Mucosa of rectum (tissue), 2 donors: ENCODE measurements around the gene ZNF226.
"Not testable (repeated sequence)": the region's sequence is repeated elsewhere in the genome, so short reads cannot be mapped to it uniquely, and the experiment has no call there.

Source experiments
- H3K27ac ChIP-seq, 2 donors: one replicate each; pipeline ENCODE4 v1.7.0; 2013; ENCODE audit warnings: inconsistent platforms in 2 of 2, low read depth in 2 of 2, low read length in 2 of 2
- H3K27me3 ChIP-seq, 2 donors: one replicate each; pipeline ENCODE4 v1.7.0; 2013; ENCODE audit warnings: low read length in 2 of 2; ENCODE audit not compliant: control insufficient read depth in 2 of 2, insufficient read depth in 2 of 2
- H3K36me3 ChIP-seq, 2 donors: one replicate each; pipeline ENCODE4 v1.7.0; 2013; ENCODE audit warnings: low read length in 2 of 2; ENCODE audit not compliant: control insufficient read depth in 2 of 2, insufficient read depth in 2 of 2
- H3K4me1 ChIP-seq, 2 donors: one replicate each; pipeline ENCODE4 v1.7.0; 2013; ENCODE audit warnings: low read length in 2 of 2, mild to moderate bottlenecking in 1 of 2; ENCODE audit not compliant: control insufficient read depth in 2 of 2, insufficient read depth in 2 of 2
- H3K4me3 ChIP-seq, 2 donors: one replicate each; pipeline ENCODE4 v1.7.0; 2013; ENCODE audit warnings: low read length in 2 of 2
- H3K9ac ChIP-seq, 2 donors: one replicate each; pipeline ENCODE4 v1.7.0; 2013; ENCODE audit warnings: low read length in 2 of 2, low read depth in 1 of 2, mild to moderate bottlenecking in 1 of 2
- H3K9me3 ChIP-seq, 2 donors: one replicate each; pipeline ENCODE4 v1.7.0; 2013; ENCODE audit warnings: low read length in 2 of 2; ENCODE audit not compliant: control insufficient read depth in 2 of 2
- donor health status: healthy.
- donor health status: Normal muscosa, but diverticular disease.

Gene ZNF226

DNA sequence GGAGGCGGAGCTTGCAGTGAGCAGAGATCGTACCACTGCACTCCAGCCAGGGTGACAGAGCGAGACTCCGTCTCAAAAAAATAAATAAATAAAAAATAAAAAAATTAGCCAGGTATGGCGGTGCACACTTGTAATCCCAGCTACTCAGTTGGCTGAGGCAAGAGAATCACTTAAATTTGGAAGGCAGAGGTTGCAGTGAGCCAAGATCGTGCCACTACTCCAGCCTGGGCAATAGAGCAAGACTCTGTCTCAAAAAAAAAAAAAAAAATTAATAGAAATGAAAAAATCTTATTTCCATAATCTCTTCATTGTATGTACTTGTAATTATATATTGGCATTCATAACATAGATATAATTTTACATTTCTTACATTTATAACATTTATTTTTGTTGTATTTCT, 5.8 kb downstream of the ZNF226 start:
- not testable (repeated sequence) for H3K27ac ChIP-seq, H3K27me3 ChIP-seq, H3K4me3 ChIP-seq, H3K4me1 ChIP-seq, H3K9ac ChIP-seq
- H3K36me3 ChIP-seq: peaks cover 74 to 75% of the 10 kb centered on the region in 2 donors
- peaks cover 34 to 46% of the 10 kb centered on the region in 2 donors for H3K9me3 ChIP-seq

DNA sequence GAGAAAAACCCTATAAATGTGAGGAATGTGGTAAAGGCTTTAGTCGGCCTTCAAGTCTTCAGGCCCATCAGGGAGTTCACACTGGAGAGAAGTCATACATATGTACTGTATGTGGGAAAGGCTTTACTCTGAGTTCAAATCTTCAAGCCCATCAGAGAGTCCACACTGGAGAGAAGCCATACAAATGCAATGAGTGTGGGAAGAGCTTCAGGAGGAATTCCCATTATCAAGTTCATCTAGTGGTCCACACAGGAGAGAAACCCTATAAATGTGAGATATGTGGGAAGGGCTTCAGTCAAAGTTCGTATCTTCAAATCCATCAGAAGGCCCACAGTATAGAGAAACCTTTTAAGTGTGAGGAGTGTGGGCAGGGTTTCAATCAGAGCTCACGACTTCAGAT, 11.7 kb downstream of the ZNF226 start:
- Histone ChIP-seq H3K9ac (no peak overlapping the region), H3K27ac (no peak overlapping the region), H3K36me3 (peaks cover 50 to 58% of the 10 kb centered on the region in 2 donors), H3K4me3 (no peak overlapping the region), H3K4me1 (no peaks in the 10 kb centered on the region), H3K9me3 (peaks cover 45 to 65% of the 10 kb centered on the region in 2 donors), H3K27me3 (no peaks in the 10 kb centered on the region)

GRCh38 chr19:44180968-44181367, 16.1 kb downstream of the ZNF226 start:
- Histone ChIP-seq H3K4me3 (no peak overlapping the region), H3K27me3 (no peaks in the 10 kb centered on the region), H3K36me3 (peaks cover 6 to 14% of the 10 kb centered on the region in 2 donors), H3K4me1 (no peaks in the 10 kb centered on the region), H3K9ac (no peak overlapping the region), H3K27ac (no peak overlapping the region), H3K9me3 (peaks cover 36 to 40% of the 10 kb centered on the region in 2 donors)

GRCh38 chr19:44182145-44182544, 17.2 kb downstream of the ZNF226 start:
- Histone ChIP-seq H3K4me1 (no peaks in the 10 kb centered on the region), H3K27ac (no peak overlapping the region), H3K4me3 (peak overlapping the region in 1 of 2 donors; percentile 56), H3K36me3 (peaks cover 0 to 2% of the 10 kb centered on the region in 2 donors), H3K9ac (no peak overlapping the region), H3K9me3 (peaks cover 24 to 28% of the 10 kb centered on the region in 2 donors), H3K27me3 (no peaks in the 10 kb centered on the region)

GRCh38 chr19:44190020-44190419, 25.1 kb downstream of the ZNF226 start:
- Histone ChIP-seq H3K4me1 (no peaks in the 10 kb centered on the region), H3K9me3 (peaks cover 7 to 8% of the 10 kb centered on the region in 2 donors), H3K27ac (no peak overlapping the region), H3K4me3 (no peak overlapping the region), H3K36me3 (no peaks in the 10 kb centered on the region), H3K9ac (no peak overlapping the region), H3K27me3 (no peaks in the 10 kb centered on the region)

GRCh38 chr19:44192127-44192526, 27.2 kb downstream of the ZNF226 start:
- H3K9ac ChIP-seq: no peak overlapping the region
- no peaks in the 10 kb centered on the region for H3K36me3 ChIP-seq
- H3K4me1 ChIP-seq: no peaks in the 10 kb centered on the region
- peaks cover 7 to 11% of the 10 kb centered on the region in 2 donors for H3K9me3 ChIP-seq
- H3K4me3 ChIP-seq: no peak overlapping the region
- no peak overlapping the region for H3K27ac ChIP-seq
- no peaks in the 10 kb centered on the region for H3K27me3 ChIP-seq

DNA sequence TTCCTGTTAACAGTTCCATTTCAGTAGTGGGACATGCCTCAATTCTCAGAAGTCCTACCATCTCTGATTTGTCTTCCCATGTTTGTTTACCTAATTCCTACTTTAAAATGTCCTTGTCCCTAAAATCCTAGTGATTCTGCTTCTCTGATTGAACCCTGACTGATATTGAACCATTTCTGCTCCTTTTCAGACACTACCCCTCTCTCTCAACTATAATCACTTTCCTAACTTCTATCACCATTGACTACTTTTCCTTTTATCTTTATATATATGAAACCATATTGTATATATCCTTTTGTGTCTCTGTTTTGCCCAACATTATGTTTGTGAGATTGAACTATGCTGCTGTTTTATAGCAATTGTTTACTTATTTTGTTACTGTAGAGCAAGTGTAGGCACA, 31.9 kb downstream of the ZNF226 start:
- no peak overlapping the region for H3K27ac ChIP-seq
- H3K4me3 ChIP-seq: no peak overlapping the region
- H3K9me3 ChIP-seq: peaks cover 6% of the 10 kb centered on the region in 2 donors
- no peaks in the 10 kb centered on the region for H3K4me1 ChIP-seq
- no peaks in the 10 kb centered on the region for H3K27me3 ChIP-seq
- no peak overlapping the region for H3K9ac ChIP-seq
- H3K36me3 ChIP-seq: no peaks in the 10 kb centered on the region

DNA sequence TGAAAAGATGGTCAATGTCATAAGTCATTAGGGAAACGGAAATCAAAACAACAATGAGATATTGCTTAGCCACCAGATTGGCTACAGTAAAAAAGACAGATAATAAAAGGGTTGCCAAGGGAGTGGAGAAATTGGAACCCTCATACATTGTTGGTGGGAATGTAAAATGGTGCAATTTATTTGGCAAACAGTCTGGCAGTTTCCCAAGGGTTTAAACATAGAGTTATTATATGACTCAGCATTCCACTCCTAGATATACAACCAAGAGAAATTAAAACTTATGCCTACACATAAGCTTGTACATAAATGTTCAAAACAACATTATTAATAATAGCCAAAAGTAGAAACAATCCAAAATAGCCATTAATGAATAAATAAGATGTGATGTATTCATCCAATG, 37.6 kb downstream of the ZNF226 start:
- no peaks in the 10 kb centered on the region for H3K27me3 ChIP-seq
- H3K9ac ChIP-seq: no peak overlapping the region
- no peak overlapping the region for H3K27ac ChIP-seq
- H3K36me3 ChIP-seq: no peaks in the 10 kb centered on the region
- H3K4me3 ChIP-seq: no peak overlapping the region
- no peaks in the 10 kb centered on the region for H3K4me1 ChIP-seq
- H3K9me3 ChIP-seq: peaks cover 0 to 20% of the 10 kb centered on the region in 2 donors

- H3K9ac ChIP-seq: no peak overlapping the region
- no peak overlapping the region for H3K4me3 ChIP-seq
- no peaks in the 10 kb centered on the region for H3K27me3 ChIP-seq
- peaks cover 1 to 4% of the 10 kb centered on the region in 2 donors for H3K4me1 ChIP-seq
- no peak overlapping the region for H3K27ac ChIP-seq
- H3K36me3 ChIP-seq: no peaks in the 10 kb centered on the region
- peaks cover 0 to 20% of the 10 kb centered on the region in 2 donors for H3K9me3 ChIP-seq
Measured at GRCh38 chr19:44202974-44203373, 38.1 kb downstream of the ZNF226 start.

GRCh38 chr19:44203877-44204276, 39.0 kb downstream of the ZNF226 start:
- not testable (repeated sequence) for H3K36me3 ChIP-seq, H3K9ac ChIP-seq, H3K4me1 ChIP-seq, H3K27me3 ChIP-seq, H3K27ac ChIP-seq, H3K4me3 ChIP-seq
- H3K9me3 ChIP-seq: peaks cover 0 to 20% of the 10 kb centered on the region in 2 donors

- Histone ChIP-seq H3K9ac (no peak overlapping the region), H3K27me3 (no peaks in the 10 kb centered on the region), H3K9me3 (peaks cover 0 to 20% of the 10 kb centered on the region in 2 donors), H3K4me1 (peaks cover 3 to 7% of the 10 kb centered on the region in 2 donors), H3K4me3 (no peak overlapping the region), H3K27ac (no peak overlapping the region), H3K36me3 (no peaks in the 10 kb centered on the region)
Measured at GRCh38 chr19:44204772-44205171, 39.9 kb downstream of the ZNF226 start.
